ENCODE measurements around the gene SCRN1.

DNA sequence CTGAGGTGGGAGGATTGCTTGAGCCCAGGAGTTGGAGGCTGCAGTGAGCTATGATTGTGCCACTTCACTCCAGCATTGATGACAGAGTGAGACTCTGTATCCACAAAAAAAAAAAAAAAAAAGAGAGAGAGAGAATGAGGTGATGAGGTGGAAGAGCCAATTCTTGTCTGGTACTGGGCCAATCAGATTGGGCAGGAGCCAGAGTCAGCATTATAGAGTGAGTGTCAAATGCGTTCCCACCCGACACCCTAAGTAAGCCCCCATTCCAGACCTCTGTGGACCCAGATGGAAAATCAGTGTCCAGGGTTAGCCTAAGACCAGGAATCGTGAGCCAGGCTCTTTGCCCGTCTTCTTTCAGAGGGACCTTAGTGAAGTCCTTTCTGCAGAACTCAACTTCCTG, 99.3 kb downstream of the SCRN1 start:
- no peak for TF ChIP-seq EZH2phosphoT487 (IDR thresholded peaks at IDR 0.05; ENCODE audit: borderline replicate concordance, low read depth, low read length)
- TF ChIP-seq, protein P1, sequence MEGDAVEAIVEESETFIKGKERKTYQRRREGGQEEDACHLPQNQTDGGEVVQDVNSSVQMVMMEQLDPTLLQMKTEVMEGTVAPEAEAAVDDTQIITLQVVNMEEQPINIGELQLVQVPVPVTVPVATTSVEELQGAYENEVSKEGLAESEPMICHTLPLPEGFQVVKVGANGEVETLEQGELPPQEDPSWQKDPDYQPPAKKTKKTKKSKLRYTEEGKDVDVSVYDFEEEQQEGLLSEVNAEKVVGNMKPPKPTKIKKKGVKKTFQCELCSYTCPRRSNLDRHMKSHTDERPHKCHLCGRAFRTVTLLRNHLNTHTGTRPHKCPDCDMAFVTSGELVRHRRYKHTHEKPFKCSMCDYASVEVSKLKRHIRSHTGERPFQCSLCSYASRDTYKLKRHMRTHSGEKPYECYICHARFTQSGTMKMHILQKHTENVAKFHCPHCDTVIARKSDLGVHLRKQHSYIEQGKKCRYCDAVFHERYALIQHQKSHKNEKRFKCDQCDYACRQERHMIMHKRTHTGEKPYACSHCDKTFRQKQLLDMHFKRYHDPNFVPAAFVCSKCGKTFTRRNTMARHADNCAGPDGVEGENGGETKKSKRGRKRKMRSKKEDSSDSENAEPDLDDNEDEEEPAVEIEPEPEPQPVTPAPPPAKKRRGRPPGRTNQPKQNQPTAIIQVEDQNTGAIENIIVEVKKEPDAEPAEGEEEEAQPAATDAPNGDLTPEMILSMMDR (conservative IDR thresholded peaks at IDR 0.05; ENCODE audit: low read length), result no peak

Data from OCI-LY7 (cell line).